ENCODE results near the gene URB2.
"Not testable (repeated sequence)": the region's sequence is repeated elsewhere in the genome, so short reads cannot be mapped to it uniquely, and the experiment has no call there.

URB2 gene

DNA sequence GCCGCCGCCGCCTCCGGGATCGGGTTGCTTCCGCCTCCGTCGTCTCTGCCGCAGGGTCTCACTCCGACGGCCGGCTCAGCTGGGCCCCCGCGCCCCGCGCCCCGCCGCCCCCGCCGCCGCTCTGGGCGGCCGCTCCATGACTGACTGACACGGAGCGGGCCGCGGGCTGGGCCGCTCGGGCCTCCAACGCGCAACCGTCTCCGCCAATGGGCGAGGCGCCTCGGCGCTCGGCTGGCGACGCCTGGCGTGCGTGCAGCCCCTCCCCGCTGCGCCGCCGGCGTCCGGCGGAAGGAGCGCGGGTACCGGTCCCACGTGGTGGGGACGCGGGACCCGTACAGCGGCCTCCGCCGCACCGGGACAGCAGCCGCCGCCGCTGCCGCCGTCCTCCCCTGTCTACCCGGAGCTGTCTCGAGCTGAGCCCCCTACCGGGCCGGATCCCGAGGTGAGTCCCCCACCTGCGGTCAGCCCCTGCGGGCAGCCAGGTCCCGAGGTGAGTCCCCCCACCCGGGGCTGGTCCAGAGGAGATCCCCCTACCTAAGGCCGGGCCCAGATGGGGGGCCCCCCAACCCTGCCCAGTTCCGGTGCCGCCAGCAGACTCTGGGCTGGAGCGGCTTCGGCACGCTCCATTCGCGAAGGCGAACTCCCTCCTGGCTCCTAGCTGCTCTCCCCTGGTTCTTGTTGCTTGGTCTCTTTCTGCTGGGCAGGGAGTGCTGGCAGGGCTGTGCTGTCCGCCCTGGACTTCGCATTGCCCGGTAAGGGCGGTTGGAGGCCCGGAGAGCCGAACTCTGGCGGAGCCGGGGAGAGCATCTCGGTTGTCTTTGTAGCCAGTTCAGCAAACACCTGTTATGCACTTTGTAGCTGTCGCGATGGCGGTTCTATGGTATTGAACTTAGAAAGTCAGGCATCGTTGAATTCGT, at the start of gene URB2, which contains the start of gene TAF5L:
Gene URB2, plus strand, starts transcription at position 333 of the 917 bp plus-strand sequence. CDS start 1,387 bp downstream, outside the sequence.
Gene TAF5L, minus strand, starts transcription at position 208 of the 917 bp plus-strand sequence. CDS start 11,640 bp downstream, outside the sequence.
- DNase-seq (ENCODE audit: low spot score in 2 of 2), result peak; percentile 76 to 79
- Mint-ChIP-seq H3K27ac (peak within 1 kb of the TSS; percentile 90), H3K27me3 (no peaks in the 10 kb centered on the region), H3K9me3 (no peaks in the 10 kb centered on the region), H3K36me3 (no peaks in the 10 kb centered on the region), H3K4me1 (peaks cover 30% of the 10 kb centered on the region), H3K4me3 (peak within 1 kb of the TSS; percentile 99)
- peak; percentile 92 for ATAC-seq (ENCODE audit: low read depth)

DNA sequence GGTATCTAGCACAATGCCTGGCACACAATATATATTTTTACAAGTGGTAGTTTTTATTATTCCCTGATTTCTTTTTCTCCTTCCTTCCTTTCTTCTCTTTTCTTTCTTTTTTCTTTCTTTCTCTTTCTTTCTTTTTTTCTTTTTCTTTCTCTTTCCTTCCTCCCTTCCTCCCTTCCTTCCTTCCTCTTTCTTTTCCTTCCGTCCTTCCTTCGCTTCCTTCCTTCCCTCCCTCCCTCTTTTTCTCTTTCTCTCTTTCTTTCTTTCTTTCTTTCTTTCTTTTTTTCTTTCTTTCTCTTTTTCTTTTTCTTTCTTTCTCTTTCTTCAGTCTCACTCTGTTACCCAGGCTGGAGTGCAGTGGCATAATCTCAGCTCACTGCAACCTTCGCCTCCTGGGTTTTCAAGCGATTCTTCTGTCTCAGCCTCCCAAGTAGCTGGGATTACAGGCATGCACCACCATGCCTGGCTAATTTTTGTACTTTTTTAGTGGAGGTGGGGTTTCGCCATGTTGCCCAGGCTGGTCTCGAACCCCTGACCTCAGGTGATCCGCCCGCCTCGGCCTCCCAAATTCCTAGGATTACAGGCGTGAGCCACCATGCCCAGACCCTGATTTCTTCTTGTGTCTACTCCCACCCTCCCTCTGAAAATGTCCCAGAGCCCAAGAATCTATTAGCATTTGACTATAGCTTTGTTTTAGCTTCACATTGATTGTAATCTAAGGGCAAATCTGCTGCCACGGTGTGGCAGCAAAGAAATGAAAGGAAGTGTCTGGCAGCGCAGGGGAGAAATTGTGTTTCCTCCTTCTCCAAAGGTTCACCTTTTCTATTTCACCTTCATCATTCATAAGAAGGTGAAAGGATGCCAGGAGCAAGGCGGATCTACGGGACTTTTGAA, 47.6 kb upstream of the URB2 start:
- Mint-ChIP-seq H3K4me3 (peak overlapping the region; percentile 76), H3K4me1 (peaks cover 17% of the 10 kb centered on the region), H3K9me3 (no peaks in the 10 kb centered on the region), H3K36me3 (no peaks in the 10 kb centered on the region), H3K27me3 (no peaks in the 10 kb centered on the region), H3K27ac (peak overlapping the region; percentile 45)
- DNase-seq (ENCODE audit: low spot score in 2 of 2) (no peak), ATAC-seq (ENCODE audit: low read depth) (peak; percentile 54)

DNA sequence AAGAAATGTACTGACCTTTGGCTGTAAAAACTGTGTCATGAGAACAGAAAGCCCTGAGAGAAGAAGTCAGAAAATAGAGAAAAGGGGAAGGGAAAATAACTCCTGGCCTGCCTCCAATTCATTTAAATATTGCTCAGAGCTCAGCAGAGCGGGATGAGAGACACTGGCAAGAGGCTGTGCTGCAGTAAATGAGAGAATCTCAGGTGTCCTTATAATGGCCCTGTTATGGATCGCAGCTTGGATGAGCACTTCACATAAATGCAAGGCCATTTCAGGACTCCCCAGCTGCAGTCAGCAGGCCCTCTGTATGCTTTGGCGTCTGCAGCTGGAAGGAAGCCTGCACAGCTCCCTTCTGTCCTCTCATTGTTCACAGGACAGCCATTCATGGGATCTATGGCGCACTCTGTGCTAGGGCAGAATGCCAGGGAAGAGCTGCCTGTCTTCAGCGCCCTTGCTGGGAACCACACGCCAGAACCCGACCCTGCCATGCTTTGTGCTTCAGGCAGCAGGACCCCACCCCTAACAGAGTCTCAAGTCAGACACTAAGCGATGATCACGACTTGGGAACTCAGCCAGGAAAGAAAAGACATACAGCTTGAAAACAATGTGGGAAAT, 46.9 kb upstream of the URB2 start:
- H3K4me1 Mint-ChIP-seq, result peaks cover 17% of the 10 kb centered on the region
- no peaks in the 10 kb centered on the region for H3K27me3 Mint-ChIP-seq
- peak; percentile 96 for ATAC-seq (ENCODE audit: low read depth)
- no peaks in the 10 kb centered on the region for H3K36me3 Mint-ChIP-seq
- peak overlapping the region; percentile 76 for H3K4me3 Mint-ChIP-seq
- no peaks in the 10 kb centered on the region for H3K9me3 Mint-ChIP-seq
- peak overlapping the region; percentile 45 for H3K27ac Mint-ChIP-seq
- DNase-seq (ENCODE audit: low spot score in 2 of 2), result peak; percentile 5 to 13

DNA sequence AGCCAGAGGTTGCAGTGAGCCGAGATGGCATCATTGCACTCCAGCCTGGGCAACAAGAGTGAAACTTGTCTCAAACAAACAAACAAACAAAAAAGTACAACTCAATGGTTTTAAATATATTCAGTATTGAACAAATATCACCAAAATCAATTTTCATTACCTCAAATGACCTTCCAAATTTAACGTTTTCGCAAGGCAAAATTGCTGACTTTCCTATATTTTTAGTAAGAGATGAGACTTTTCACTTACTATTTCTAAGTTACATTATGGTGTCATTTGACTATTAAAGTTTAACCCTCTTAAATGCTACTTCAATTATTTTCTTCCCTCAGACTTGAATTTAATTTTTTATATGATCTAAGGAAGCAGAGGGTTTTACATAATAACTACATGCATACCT, 44.6 kb upstream of the URB2 start:
- Mint-ChIP-seq H3K4me3 (no peak overlapping the region), H3K36me3 (no peaks in the 10 kb centered on the region), H3K4me1 (peaks cover 17% of the 10 kb centered on the region), H3K9me3 (no peaks in the 10 kb centered on the region), H3K27me3 (no peaks in the 10 kb centered on the region), H3K27ac (no peak overlapping the region)
- ATAC-seq (ENCODE audit: low read depth) (no peak), DNase-seq (ENCODE audit: low spot score in 2 of 2) (no peak)

DNA sequence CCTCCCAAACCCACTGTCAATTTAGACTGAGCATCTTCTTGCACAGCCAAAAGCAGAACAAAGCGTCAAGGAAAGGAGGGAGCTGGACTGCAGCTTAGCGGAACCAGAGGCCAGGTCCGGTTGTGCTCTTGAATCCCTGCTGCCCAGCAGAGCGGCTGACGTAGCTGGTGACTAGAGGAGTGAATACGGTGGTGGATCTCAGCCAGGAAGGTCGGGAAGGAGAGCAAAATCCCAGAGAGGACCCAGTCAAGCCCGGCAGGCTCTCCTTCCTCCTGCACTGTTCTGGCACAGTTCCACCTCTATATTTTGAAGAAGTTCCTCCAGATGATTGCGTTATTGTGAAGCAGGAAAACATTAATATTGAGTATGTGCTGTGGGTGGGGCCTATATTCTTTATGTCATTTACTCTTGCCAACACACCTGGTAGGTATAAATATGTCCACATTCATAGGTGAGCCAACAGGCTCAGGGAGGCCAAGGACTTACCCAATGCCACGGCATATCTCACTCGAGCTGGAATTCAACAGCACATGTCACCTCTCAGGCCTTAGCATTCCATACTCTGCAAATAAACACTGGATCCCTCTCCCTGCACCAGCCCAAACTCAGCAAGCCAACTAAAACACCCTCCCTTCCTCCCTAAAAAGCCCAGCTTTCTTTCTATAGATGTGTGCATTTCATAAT, 43.9 kb upstream of the URB2 start:
- H3K36me3 Mint-ChIP-seq, result no peaks in the 10 kb centered on the region
- ATAC-seq (ENCODE audit: low read depth), result no peak
- H3K4me3 Mint-ChIP-seq, result no peak overlapping the region
- peaks cover 18% of the 10 kb centered on the region for H3K4me1 Mint-ChIP-seq
- DNase-seq (ENCODE audit: low spot score in 2 of 2), result no peak
- H3K27ac Mint-ChIP-seq, result no peak overlapping the region
- no peaks in the 10 kb centered on the region for H3K9me3 Mint-ChIP-seq
- no peaks in the 10 kb centered on the region for H3K27me3 Mint-ChIP-seq

DNA sequence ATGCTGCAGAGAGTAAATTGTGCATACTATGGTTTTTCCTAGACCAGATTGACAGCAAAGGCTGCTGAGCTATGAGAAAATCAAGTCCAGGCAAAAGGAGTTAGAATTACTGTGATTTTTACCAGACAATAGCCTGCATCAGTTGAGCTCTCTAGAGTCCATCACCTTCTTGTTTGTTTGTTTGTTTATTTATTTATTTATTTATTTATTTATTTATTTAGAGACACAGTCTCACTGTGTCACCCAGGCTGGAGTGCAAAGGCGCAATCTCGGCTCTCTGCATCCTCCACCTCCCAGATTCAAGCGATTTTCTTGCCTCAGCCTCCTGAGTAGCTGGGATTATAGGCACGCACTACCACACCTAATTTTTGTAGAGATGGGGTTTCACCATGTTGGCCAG, 43.3 kb upstream of the URB2 start:
- Mint-ChIP-seq H3K4me3 (no peak overlapping the region), H3K4me1 (peaks cover 22% of the 10 kb centered on the region), H3K36me3 (no peaks in the 10 kb centered on the region), H3K27ac (no peak overlapping the region), H3K9me3 (no peaks in the 10 kb centered on the region), H3K27me3 (no peaks in the 10 kb centered on the region)
- DNase-seq (ENCODE audit: low spot score in 2 of 2), result no peak
- no peak for ATAC-seq (ENCODE audit: low read depth)

DNA sequence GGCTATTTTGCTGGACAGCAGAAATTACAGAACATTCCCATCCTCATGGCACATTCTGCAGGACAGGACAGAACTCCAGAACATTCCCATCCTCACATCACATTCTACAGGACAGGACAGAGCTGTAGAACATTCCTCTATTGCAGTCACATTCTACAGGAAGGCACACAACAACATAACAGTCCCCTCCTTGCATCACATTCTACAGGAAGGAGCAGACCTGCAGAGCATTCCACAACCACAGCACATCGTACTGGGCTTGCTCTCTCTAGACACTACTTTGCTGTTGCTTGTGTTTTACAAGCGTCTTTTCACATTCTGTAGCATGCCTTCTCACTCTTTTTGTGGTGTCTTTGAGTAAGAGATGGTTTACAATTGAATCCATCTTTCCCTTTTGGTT, 40.7 kb upstream of the URB2 start:
- Mint-ChIP-seq H3K27ac (no peak overlapping the region), H3K4me1 (peaks cover 5% of the 10 kb centered on the region), H3K27me3 (no peaks in the 10 kb centered on the region), H3K4me3 (no peak overlapping the region), H3K9me3 (no peaks in the 10 kb centered on the region), H3K36me3 (no peaks in the 10 kb centered on the region)
- ATAC-seq (ENCODE audit: low read depth), result no peak
- no peak for DNase-seq (ENCODE audit: low spot score in 2 of 2)

DNA sequence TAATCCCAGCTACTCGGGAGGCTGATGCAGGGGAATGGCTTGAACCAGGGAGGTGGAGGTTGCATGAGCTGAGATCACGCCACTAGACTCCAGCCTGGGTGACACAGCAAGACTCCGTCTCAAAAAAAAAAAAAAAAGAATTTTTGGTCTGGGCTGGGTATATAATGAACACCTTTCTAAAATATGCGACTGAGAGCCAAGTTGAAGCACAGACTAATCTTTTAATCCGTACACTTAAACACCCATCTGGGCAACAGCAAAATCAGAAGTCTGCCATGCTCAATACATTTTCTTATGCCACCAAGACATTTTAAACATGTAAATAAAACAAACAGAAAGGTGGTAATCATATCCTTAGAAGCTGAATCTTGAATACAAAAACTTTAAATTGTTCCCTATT, 35.9 kb upstream of the URB2 start:
- no peaks in the 10 kb centered on the region for H3K9me3 Mint-ChIP-seq
- H3K4me1 Mint-ChIP-seq, result peaks cover 5% of the 10 kb centered on the region
- ATAC-seq (ENCODE audit: low read depth), result no peak
- H3K27me3 Mint-ChIP-seq, result no peaks in the 10 kb centered on the region
- DNase-seq (ENCODE audit: low spot score in 2 of 2), result no peak
- no peak overlapping the region for H3K4me3 Mint-ChIP-seq
- no peak overlapping the region for H3K27ac Mint-ChIP-seq
- H3K36me3 Mint-ChIP-seq, result peaks cover 19% of the 10 kb centered on the region

DNA sequence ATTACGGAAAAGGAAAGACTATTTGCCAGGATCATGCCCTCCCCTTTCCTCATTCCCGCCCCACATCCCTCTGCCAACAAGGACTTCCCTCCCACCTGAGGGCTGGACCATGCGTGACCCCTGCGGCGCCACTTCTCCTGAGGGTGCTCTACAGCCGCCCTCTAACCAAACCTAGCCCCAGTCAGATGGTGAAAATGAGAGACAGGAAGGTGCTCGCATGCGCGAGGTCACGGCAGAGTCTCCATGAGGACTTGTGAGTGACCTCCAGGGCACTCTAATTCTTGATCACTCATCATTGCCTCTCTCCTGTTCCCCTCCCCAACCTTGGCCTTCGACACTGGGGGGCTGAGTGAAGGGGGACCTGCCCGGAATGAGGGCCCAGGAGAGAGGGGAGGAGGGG, 32.2 kb upstream of the URB2 start:
- Mint-ChIP-seq H3K27me3 (no peaks in the 10 kb centered on the region), H3K4me3 (no peak overlapping the region), H3K27ac (no peak overlapping the region), H3K9me3 (no peaks in the 10 kb centered on the region), H3K36me3 (peaks cover 28% of the 10 kb centered on the region), H3K4me1 (peaks cover 5% of the 10 kb centered on the region)
- DNase-seq (ENCODE audit: low spot score in 2 of 2), result no peak
- ATAC-seq (ENCODE audit: low read depth), result no peak

DNA sequence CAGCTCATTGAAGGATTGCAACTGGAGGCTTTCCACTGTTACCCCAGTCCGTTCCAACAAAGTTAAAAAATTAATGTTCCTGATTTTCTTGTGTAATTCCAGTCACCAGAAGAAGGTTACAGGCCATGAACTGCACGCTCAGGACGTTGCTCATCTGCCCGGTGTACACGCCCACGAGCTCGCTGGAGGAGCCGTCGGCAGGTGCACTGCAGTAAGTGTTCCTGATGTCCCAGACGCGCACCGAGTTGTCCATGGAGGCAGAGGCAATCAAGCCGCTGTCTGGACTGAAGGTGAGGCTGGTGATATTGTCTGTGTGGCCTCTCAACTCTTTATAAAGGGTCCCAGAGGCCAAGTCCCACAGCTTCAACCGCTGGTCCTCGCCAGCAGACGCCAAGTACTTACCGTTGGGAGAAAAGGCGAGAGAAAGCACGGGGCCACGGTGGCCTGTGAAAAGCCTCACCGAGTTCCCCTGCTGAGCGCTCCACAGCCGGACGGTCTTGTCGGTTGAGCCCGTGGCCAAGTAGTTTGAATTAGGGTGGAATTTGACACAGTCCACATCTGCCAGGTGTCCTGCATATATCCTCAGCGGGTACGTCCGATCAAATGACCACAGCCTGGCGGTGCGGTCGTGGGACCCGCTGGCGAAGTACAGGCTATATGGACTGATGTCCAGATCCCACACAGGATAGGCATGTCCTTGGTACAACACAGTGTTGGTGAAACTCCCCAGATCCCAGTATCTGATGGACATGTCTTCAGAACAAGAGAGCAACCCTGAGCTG, 31.6 kb upstream of the URB2 start:
- no peaks in the 10 kb centered on the region for H3K27me3 Mint-ChIP-seq
- no peak for DNase-seq (ENCODE audit: low spot score in 2 of 2)

DNA sequence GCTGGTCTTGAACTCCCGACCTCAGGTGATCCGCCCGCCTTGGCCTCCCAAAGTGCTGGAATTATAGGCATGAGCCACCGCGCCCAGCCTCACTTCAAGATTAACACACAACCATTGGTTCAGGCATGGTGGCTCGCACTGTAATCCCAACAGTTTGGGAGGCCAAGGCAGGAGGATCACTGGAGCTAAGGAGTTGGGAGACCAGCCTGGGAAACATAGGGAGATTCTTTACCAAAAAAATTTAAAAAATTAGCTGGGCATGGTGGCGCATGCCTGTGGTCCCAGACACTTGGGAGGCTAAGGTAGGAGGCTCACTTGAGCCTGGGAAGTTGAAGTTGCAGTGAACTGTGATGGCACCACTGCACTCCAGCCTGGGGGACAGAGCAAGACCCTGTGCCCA, 30.2 kb upstream of the URB2 start:
- H3K27ac Mint-ChIP-seq; H3K4me3 Mint-ChIP-seq; ATAC-seq (ENCODE audit: low read depth); H3K9me3 Mint-ChIP-seq; DNase-seq (ENCODE audit: low spot score in 2 of 2); H3K4me1 Mint-ChIP-seq; H3K27me3 Mint-ChIP-seq: not testable (repeated sequence)
- H3K36me3 Mint-ChIP-seq, result peaks cover 38% of the 10 kb centered on the region

More for the DNA sequence above, 31.6 kb upstream of the URB2 start:
- H3K4me1 Mint-ChIP-seq, result peaks cover 6% of the 10 kb centered on the region
- no peaks in the 10 kb centered on the region for H3K9me3 Mint-ChIP-seq
- H3K4me3 Mint-ChIP-seq, result no peak overlapping the region
- peaks cover 32% of the 10 kb centered on the region for H3K36me3 Mint-ChIP-seq
- no peak overlapping the region for H3K27ac Mint-ChIP-seq
- no peak for ATAC-seq (ENCODE audit: low read depth)

DNA sequence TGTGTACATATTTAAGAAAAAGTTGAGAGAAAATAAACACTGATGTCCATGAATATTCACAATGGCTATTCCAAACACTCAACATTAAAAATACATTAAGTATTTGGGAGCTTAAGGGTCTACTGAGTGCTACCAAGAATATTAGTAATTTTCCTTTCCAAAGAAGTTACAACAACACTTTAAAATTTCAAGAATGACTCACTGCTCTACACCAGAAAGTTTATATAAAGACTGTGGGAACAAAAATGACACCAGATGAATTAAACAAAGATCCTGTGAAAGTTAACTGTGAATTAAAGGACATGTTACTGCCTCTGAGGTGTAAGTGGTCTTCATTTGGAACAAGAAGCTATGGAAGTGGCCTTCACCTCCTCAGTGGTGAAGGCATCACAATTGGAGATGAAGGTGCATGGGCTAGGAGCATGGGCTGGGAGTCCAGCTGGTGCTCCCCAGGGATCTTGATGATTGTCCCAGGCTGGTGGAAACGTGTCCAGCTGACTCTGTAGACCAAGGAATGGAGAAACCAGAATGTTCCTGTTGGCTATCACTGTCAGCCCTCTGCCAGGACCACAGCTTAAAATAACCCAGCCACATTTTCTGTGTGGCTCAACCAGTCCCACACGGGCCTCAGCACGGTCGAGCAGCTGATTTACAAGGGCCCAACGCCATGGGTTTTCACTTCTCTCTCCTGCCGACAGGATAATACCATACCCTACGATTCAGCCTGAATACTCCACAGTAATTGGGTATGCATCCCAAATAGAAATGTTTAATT, 28.9 kb upstream of the URB2 start:
- Mint-ChIP-seq H3K9me3 (no peaks in the 10 kb centered on the region), H3K27me3 (no peaks in the 10 kb centered on the region), H3K4me3 (no peak overlapping the region), H3K27ac (no peak overlapping the region), H3K4me1 (peaks cover 7% of the 10 kb centered on the region), H3K36me3 (peaks cover 41% of the 10 kb centered on the region)
- ATAC-seq (ENCODE audit: low read depth), result no peak
- no peak for DNase-seq (ENCODE audit: low spot score in 2 of 2)

Data from memory B cell (primary cell).